Ovary (tissue), 9 donors: ENCODE data around the gene CSNK1G3. TPM values are rescaled to one million over a fixed set of nuclear protein-coding genes. Genes with fewer than 3 reads are reported as not detected.

Source experiments
- DNase-seq, 5 donors: peaks; one replicate each; pipeline ENCODE4 v3.0.0-alpha.2; 2019 to 2020
- H3K27ac ChIP-seq, 2 donors: fragments of 200-600 bp; one replicate each; pipeline versions ENCODE4 v1.5.1 to v1.8.0; 2019 to 2022
- H3K27me3 ChIP-seq: fragments of 200-600 bp; one replicate; pipeline ENCODE4 v1.8.0; 2022
- H3K36me3 ChIP-seq: fragments of 200-600 bp; sonication (generic); one replicate; pipeline ENCODE4 v1.5.1; 2019
- H3K4me1 ChIP-seq: one replicate; pipeline ENCODE4 v1.8.1; 2013; ENCODE audit warnings: mild to moderate bottlenecking, moderate library complexity; ENCODE audit not compliant: insufficient read depth
- H3K4me3 ChIP-seq: fragments of 200-600 bp; sonication (generic); one replicate; pipeline ENCODE4 v1.5.1; 2017
- H3K9me3 ChIP-seq, 2 donors: fragments of 200-600 bp in 1 of 2; sonication (generic) in 1 of 2; one replicate each; pipeline versions ENCODE4 v1.5.1 to v1.8.1; 2013 to 2019; ENCODE audit warnings: mild to moderate bottlenecking in 1 of 2, moderate library complexity in 1 of 2
- CTCF ChIP-seq, 3 donors: fragments of 450-650 bp in 2 of 3; fragments of 200-600 bp in 1 of 3; IDR thresholded peaks; one replicate each; pipeline versions ENCODE4 v1.5.1 to v1.8.0; 2016 to 2022; ENCODE audit warnings: antibody characterized with exemption in 3 of 3, mild to moderate bottlenecking in 1 of 3
- EP300 ChIP-seq: sonication (generic); formaldehyde crosslinking; IDR thresholded peaks from one replicate; pipeline ENCODE4 v1.6.1; 2017; ENCODE audit warnings: antibody characterized with exemption
- POLR2A ChIP-seq: fragments of 450-650 bp; IDR thresholded peaks from one replicate; pipeline ENCODE4 v1.6.1; 2017; ENCODE audit warnings: antibody characterized with exemption, mild to moderate bottlenecking, moderate library complexity
- WGBS, 3 donors: extraction: QIAGEN DNeasy Blood & Tissue Kit in 1 of 3; methylation state at CpG; one replicate each; pipeline versions ENCODE4 v1.1.5 to v1.1.7; 2013 to 2017; 5-methylcytosine and 5-hydroxymethylcytosine counted together
- intact Hi-C, 4 donors: fragments of 100-400 bp; cut with DNase I; formaldehyde crosslinking; loops; one replicate each; pipeline versions ENCODE4 v1.11.0 to v1.15.1; 2022 to 2023
- polyA plus RNA-seq, 2 donors: library from polyadenylated mRNA; stranded (reverse); fragments of 200-250 nt in 1 of 2; fragments of 350-450 nt in 1 of 2; fragmentation: Illumina TruSeq in 1 of 2; extraction: RNeasy Lipid Tissue Mini Kit (QIAGEN cat#74804) in 1 of 2; gene quantifications; one replicate each; pipeline ENCODE4 v1.2.3, GENCODE V29; 2013 to 2014
- total RNA-seq, 7 donors: library from RNA; depleted of rRNA in 2 of 7; stranded (reverse); fragments of >200 nt in 2 of 7; fragmentation: NEBNext Ultra II Directional in 3 of 7; extraction: Animal tissue kit (Norgen Biotek cat#: 25700) in 3 of 7; gene quantifications; one replicate each; pipeline versions ENCODE4 v1.1.0 to v1.2.4, GENCODE V29; 2016 to 2023
- donor health status: DM: no; HTN: no; CAD: no; lungs with moderate emphysema.
- donor health status: DM: no; HTN: no; CAD: no.
- donor health status: Bipolar disorder and iron deficiency.
- donor health status: DM: yes; HTN: yes; CAD: no.
- donor health status: DM: no; HTN: no; CAD: no.
- donor health status: DM: yes; HTN: yes; CAD: no.

The CSNK1G3 gene
- total and polyA plus RNA-seq, 9 donors, result 12.1 to 68.5 (median 50.8) TPM

- WGBS, 3 donors, result 95 to 98% (median 98%) methylated on average over 3 of the region's 3 CpGs
- Histone ChIP-seq H3K27ac (no peak overlapping the region), H3K36me3 (no peaks in the 10 kb centered on the region)
These were observed 31.5 kb downstream of the CSNK1G3 start for GRCh38 chr5:123543438-123543837.

GRCh38 chr5:123545506-123545905, 33.5 kb downstream of the CSNK1G3 start:
- no peak for DNase-seq
- H3K36me3 ChIP-seq, result no peaks in the 10 kb centered on the region
- TF ChIP-seq EP300 (no peak), POLR2A (no peak), CTCF (IDR thresholded peaks at IDR 0.05) (no peak)
- no peaks in the 10 kb centered on the region for H3K4me1 ChIP-seq
- WGBS, 3 donors, result 91 to 92% (median 91%) methylated on average over 7 of the region's 7 CpGs
- no peak overlapping the region for H3K27ac ChIP-seq
- no peaks in the 10 kb centered on the region for H3K27me3 ChIP-seq
- H3K9me3 ChIP-seq, result no peaks in the 10 kb centered on the region
- intact Hi-C loops, result no loop called here
- no peak overlapping the region for H3K4me3 ChIP-seq

More at GRCh38 chr5:123543438-123543837, 31.5 kb downstream of the CSNK1G3 start:
- TF ChIP-seq CTCF (IDR thresholded peaks at IDR 0.05) (no peak), EP300 (no peak), POLR2A (no peak)
- Histone ChIP-seq H3K4me3 (no peak overlapping the region), H3K27me3 (no peaks in the 10 kb centered on the region), H3K4me1 (no peaks in the 10 kb centered on the region), H3K9me3 (no peaks in the 10 kb centered on the region)
- intact Hi-C loops, result no loop called here
- DNase-seq, result no peak

- Histone ChIP-seq H3K27me3 (no peaks in the 10 kb centered on the region), H3K9me3 (no peaks in the 10 kb centered on the region), H3K36me3 (no peaks in the 10 kb centered on the region), H3K4me3 (no peak overlapping the region), H3K27ac (no peak overlapping the region), H3K4me1 (no peaks in the 10 kb centered on the region)
- intact Hi-C loops, result no loop called here
- TF ChIP-seq CTCF (IDR thresholded peaks at IDR 0.05) (no peak), POLR2A (no peak), EP300 (no peak)
- 98 to 100% (median 98%) methylated on average over 1 of the region's 1 CpG for WGBS, 3 donors
- DNase-seq, result no peak
These were observed 34.7 kb downstream of the CSNK1G3 start for GRCh38 chr5:123546657-123547056.

- TF ChIP-seq EP300 (no peak), CTCF (IDR thresholded peaks at IDR 0.05) (no peak), POLR2A (no peak)
- Histone ChIP-seq H3K27me3 (no peaks in the 10 kb centered on the region), H3K4me3 (no peak overlapping the region), H3K36me3 (no peaks in the 10 kb centered on the region), H3K27ac (no peak overlapping the region), H3K4me1 (no peaks in the 10 kb centered on the region), H3K9me3 (no peaks in the 10 kb centered on the region)
- DNase-seq, result no peak
- WGBS, 3 donors, result 89 to 97% (median 94%) methylated on average over 3 of the region's 3 CpGs
- intact Hi-C loops, result no loop called here
These were observed 37.4 kb downstream of the CSNK1G3 start for GRCh38 chr5:123549256-123549904.
